ENCODE results near the gene CX3CL1.

The CX3CL1 gene

DNA sequence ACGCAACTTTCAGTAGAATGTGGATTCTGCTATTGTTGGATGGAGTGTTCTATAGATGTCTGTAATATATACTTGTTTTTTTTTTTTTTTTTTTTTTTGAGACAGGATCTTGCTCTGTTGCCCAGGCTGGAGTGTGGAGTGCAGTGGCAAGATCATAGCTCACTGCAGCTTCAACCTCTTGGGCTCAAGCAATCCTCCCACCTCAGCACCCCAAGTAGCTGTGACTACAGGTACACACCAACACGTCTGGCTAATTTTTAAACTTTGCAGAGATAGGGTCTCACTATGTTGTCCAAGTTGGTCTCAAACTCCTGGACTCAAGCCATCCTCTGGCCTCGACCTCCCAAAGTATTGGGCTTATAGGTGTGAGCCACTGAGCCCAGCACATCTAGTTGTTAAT, 40.9 kb upstream of the CX3CL1 start:
- ATAC-seq: no peak
- TF ChIP-seq, protein P1, sequence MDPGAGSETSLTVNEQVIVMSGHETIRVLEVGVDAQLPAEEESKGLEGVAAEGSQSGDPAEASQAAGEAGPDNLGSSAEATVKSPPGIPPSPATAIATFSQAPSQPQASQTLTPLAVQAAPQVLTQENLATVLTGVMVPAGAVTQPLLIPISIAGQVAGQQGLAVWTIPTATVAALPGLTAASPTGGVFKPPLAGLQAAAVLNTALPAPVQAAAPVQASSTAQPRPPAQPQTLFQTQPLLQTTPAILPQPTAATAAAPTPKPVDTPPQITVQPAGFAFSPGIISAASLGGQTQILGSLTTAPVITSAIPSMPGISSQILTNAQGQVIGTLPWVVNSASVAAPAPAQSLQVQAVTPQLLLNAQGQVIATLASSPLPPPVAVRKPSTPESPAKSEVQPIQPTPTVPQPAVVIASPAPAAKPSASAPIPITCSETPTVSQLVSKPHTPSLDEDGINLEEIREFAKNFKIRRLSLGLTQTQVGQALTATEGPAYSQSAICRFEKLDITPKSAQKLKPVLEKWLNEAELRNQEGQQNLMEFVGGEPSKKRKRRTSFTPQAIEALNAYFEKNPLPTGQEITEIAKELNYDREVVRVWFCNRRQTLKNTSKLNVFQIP (CRISPR knock-in tag; IDR thresholded peaks at IDR 0.05; ENCODE audit: borderline replicate concordance, low read depth): no peak
- TF ChIP-seq ZFP3 (CRISPR knock-in tag; IDR thresholded peaks at IDR 0.05) (no peak), ISL1 (CRISPR knock-in tag; IDR thresholded peaks at IDR 0.05) (no peak), GLIS3 (CRISPR knock-in tag; IDR thresholded peaks at IDR 0.05) (no peak), OSR1 (CRISPR knock-in tag; IDR thresholded peaks at IDR 0.05) (no peak), SNAI2 (CRISPR knock-in tag; IDR thresholded peaks at IDR 0.05) (no peak), RARB (CRISPR knock-in tag; IDR thresholded peaks at IDR 0.05) (no peak), ZNF565 (CRISPR knock-in tag; conservative IDR thresholded peaks at IDR 0.05; ENCODE audit: low read depth) (no peak), PPARA (CRISPR knock-in tag; IDR thresholded peaks at IDR 0.05; ENCODE audit: borderline replicate concordance) (no peak), ZC3H10 (CRISPR knock-in tag; IDR thresholded peaks at IDR 0.05) (no peak), ZFP30 (CRISPR knock-in tag; IDR thresholded peaks at IDR 0.05) (no peak), TOX (CRISPR knock-in tag; IDR thresholded peaks at IDR 0.05; ENCODE audit: borderline replicate concordance) (no peak), ARNTL (CRISPR knock-in tag; IDR thresholded peaks at IDR 0.05; ENCODE audit: borderline replicate concordance, low read depth) (no peak), CSDC2 (CRISPR knock-in tag; IDR thresholded peaks at IDR 0.05) (no peak), ESRRG (CRISPR knock-in tag; IDR thresholded peaks at IDR 0.05) (no peak), ZNF8 (CRISPR knock-in tag; IDR thresholded peaks at IDR 0.05) (no peak), TCF4 (CRISPR knock-in tag; IDR thresholded peaks at IDR 0.05; ENCODE audit: borderline replicate concordance) (no peak)
- TF ChIP-seq, protein P2, sequence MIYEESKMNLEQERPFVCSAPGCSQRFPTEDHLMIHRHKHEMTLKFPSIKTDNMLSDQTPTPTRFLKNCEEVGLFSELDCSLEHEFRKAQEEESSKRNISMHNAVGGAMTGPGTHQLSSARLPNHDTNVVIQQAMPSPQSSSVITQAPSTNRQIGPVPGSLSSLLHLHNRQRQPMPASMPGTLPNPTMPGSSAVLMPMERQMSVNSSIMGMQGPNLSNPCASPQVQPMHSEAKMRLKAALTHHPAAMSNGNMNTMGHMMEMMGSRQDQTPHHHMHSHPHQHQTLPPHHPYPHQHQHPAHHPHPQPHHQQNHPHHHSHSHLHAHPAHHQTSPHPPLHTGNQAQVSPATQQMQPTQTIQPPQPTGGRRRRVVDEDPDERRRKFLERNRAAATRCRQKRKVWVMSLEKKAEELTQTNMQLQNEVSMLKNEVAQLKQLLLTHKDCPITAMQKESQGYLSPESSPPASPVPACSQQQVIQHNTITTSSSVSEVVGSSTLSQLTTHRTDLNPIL (CRISPR knock-in tag; IDR thresholded peaks at IDR 0.05; ENCODE audit: low read depth): no peak
- TF ChIP-seq, protein P3, sequence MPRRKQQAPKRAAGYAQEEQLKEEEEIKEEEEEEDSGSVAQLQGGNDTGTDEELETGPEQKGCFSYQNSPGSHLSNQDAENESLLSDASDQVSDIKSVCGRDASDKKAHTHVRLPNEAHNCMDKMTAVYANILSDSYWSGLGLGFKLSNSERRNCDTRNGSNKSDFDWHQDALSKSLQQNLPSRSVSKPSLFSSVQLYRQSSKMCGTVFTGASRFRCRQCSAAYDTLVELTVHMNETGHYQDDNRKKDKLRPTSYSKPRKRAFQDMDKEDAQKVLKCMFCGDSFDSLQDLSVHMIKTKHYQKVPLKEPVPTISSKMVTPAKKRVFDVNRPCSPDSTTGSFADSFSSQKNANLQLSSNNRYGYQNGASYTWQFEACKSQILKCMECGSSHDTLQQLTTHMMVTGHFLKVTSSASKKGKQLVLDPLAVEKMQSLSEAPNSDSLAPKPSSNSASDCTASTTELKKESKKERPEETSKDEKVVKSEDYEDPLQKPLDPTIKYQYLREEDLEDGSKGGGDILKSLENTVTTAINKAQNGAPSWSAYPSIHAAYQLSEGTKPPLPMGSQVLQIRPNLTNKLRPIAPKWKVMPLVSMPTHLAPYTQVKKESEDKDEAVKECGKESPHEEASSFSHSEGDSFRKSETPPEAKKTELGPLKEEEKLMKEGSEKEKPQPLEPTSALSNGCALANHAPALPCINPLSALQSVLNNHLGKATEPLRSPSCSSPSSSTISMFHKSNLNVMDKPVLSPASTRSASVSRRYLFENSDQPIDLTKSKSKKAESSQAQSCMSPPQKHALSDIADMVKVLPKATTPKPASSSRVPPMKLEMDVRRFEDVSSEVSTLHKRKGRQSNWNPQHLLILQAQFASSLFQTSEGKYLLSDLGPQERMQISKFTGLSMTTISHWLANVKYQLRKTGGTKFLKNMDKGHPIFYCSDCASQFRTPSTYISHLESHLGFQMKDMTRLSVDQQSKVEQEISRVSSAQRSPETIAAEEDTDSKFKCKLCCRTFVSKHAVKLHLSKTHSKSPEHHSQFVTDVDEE (CRISPR knock-in tag; IDR thresholded peaks at IDR 0.05): no peak

DNA sequence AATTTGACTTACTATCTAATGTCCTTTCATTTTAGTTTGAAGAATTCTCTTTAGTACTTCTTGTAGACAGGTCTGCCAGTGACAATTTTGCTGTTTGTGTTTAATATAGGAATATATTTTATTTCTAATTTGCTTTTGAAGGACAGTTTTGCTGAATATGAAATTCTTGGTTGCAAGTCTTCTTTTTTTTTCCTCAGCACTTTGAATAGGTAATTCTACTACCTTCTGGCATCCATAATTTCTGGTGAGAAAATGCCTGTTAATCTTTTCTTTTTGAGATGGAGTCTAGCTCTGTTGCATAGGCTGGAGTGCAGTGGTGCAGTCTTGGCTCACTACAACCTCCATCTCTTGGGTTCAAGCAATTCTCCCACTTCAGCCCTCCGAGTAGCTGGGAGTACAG, 38.9 kb upstream of the CX3CL1 start:
- TF ChIP-seq ZNF565 (CRISPR knock-in tag; conservative IDR thresholded peaks at IDR 0.05; ENCODE audit: low read depth): no peak
- TF ChIP-seq, protein P4, sequence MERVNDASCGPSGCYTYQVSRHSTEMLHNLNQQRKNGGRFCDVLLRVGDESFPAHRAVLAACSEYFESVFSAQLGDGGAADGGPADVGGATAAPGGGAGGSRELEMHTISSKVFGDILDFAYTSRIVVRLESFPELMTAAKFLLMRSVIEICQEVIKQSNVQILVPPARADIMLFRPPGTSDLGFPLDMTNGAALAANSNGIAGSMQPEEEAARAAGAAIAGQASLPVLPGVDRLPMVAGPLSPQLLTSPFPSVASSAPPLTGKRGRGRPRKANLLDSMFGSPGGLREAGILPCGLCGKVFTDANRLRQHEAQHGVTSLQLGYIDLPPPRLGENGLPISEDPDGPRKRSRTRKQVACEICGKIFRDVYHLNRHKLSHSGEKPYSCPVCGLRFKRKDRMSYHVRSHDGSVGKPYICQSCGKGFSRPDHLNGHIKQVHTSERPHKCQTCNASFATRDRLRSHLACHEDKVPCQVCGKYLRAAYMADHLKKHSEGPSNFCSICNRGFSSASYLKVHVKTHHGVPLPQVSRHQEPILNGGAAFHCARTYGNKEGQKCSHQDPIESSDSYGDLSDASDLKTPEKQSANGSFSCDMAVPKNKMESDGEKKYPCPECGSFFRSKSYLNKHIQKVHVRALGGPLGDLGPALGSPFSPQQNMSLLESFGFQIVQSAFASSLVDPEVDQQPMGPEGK (CRISPR knock-in tag; IDR thresholded peaks at IDR 0.05; ENCODE audit: borderline replicate concordance): no peak
- no peak for TF ChIP-seq ZNF70 (CRISPR knock-in tag; IDR thresholded peaks at IDR 0.05)
- TF ChIP-seq, protein P2 (CRISPR knock-in tag; IDR thresholded peaks at IDR 0.05; ENCODE audit: low read depth): no peak
- no peak for TF ChIP-seq SNAI2 (CRISPR knock-in tag; IDR thresholded peaks at IDR 0.05)
- ATAC-seq: no peak

DNA sequence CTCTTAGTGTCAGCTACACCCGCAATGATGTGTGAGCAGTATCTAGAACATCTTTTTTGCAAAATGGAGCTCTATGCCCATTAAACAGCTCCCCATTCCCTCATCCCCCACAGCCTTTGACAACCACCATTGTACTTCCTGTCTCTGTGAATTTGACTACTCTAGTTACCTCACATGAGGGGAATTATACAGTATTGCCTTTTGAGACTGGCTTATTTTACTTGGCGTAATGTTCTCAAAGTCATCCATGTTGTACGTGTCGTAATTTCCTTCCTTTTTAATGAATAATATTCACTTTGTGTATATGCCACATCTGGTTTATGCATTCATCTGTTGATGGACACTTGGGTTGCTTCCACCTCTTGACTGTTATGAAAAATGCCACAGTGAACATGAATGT, 36.9 kb upstream of the CX3CL1 start:
- no peak for ATAC-seq
- TF ChIP-seq ISL1 (CRISPR knock-in tag; IDR thresholded peaks at IDR 0.05) (no peak), SNAI2 (CRISPR knock-in tag; IDR thresholded peaks at IDR 0.05) (no peak), RARB (CRISPR knock-in tag; IDR thresholded peaks at IDR 0.05) (no peak), GLIS3 (CRISPR knock-in tag; IDR thresholded peaks at IDR 0.05) (no peak)

All from SK-N-SH treated with all-trans-retinoic acid at 6 μM for 48 hours (cell line).